Endodermal cell (in vitro differentiated cells): ENCODE results near the gene KIF15. TPM values are rescaled to one million over a fixed set of nuclear protein-coding genes. Genes with fewer than 3 reads are reported as not detected.

Experiments used
- DNase-seq: peaks from one replicate; pipeline ENCODE4 v3.0.0-alpha.2; 2017
- H3K27ac ChIP-seq: 2 replicates; pipeline ENCODE4 v1.5.1; 2013; ENCODE audit warnings: mild to moderate bottlenecking, low read depth, low read length, moderate library complexity
- H3K27me3 ChIP-seq: 2 replicates; pipeline ENCODE4 v1.6.1; 2013; ENCODE audit warnings: mild to moderate bottlenecking, low read length, moderate library complexity; ENCODE audit not compliant: insufficient read depth, control insufficient read depth, poor library complexity, severe bottlenecking
- H3K36me3 ChIP-seq: 2 replicates; pipeline ENCODE4 v1.7.0; 2013; ENCODE audit warnings: mild to moderate bottlenecking, low read length, moderate library complexity; ENCODE audit not compliant: control insufficient read depth, insufficient read depth
- H3K4me1 ChIP-seq: one replicate; pipeline ENCODE4 v1.7.0; 2013; ENCODE audit warnings: low read length; ENCODE audit not compliant: control insufficient read depth, insufficient read depth
- H3K4me3 ChIP-seq: 2 replicates; pipeline ENCODE4 v1.5.1; 2013; ENCODE audit warnings: mild to moderate bottlenecking, low read length, moderate library complexity
- H3K9ac ChIP-seq: 2 replicates; pipeline ENCODE4 v1.6.1; 2013; ENCODE audit warnings: mild to moderate bottlenecking, low read length, moderate library complexity; ENCODE audit not compliant: poor library complexity, severe bottlenecking; ENCODE audit errors: extremely low read depth
- H3K9me3 ChIP-seq: 2 replicates; pipeline ENCODE4 v1.6.1; 2013; ENCODE audit warnings: mild to moderate bottlenecking, low read length, moderate library complexity; ENCODE audit not compliant: control insufficient read depth
- H3K27ac Mint-ChIP-seq: 2 replicates; pipeline ENCODE4 v1.8.0; 2020; ENCODE audit warnings: mixed read lengths
- H3K27me3 Mint-ChIP-seq: 2 replicates; pipeline ENCODE4 v1.8.0; 2021; ENCODE audit warnings: mild to moderate bottlenecking, mixed read lengths; ENCODE audit not compliant: insufficient read depth
- H3K36me3 Mint-ChIP-seq: 2 replicates; pipeline ENCODE4 v1.8.0; 2020; ENCODE audit warnings: low read depth, mixed read lengths
- H3K4me1 Mint-ChIP-seq: 2 replicates; pipeline ENCODE4 v1.8.0; 2020; ENCODE audit warnings: mixed read lengths
- H3K4me3 Mint-ChIP-seq: 2 replicates; pipeline ENCODE4 v1.8.0; 2020; ENCODE audit warnings: mild to moderate bottlenecking, moderate library complexity, mixed read lengths
- H3K9me3 Mint-ChIP-seq: 2 replicates; pipeline ENCODE4 v1.8.0; 2020; ENCODE audit warnings: mild to moderate bottlenecking, mixed read lengths
- CTCF ChIP-seq: fragments of 200-600 bp; sonication (generic); conservative IDR thresholded peaks from 2 replicates; pipeline ENCODE4 v1.5.0; 2021; ENCODE audit warnings: antibody characterized with exemption, mild to moderate bottlenecking
- WGBS, 2 experiments: methylation state at CpG; one replicate each; pipeline versions ENCODE4 v1.1.5 to v1.1.7; 2013; ENCODE audit warnings: missing lambda C conversion rate in 2 of 2, mixed read lengths in 1 of 2; ENCODE audit not compliant: insufficient coverage in 1 of 2, insufficient read length in 1 of 2; 5-methylcytosine and 5-hydroxymethylcytosine counted together
- total RNA-seq, 2 donors: library from RNA; stranded (reverse); fragmentation: NEBNext Ultra II Directional in 1 of 2; extraction: Animal tissue kit (Norgen Biotek cat#: 25700) in 1 of 2; gene quantifications; 2 replicates in 1 of 2; 3 replicates in 1 of 2; pipeline ENCODE4 v1.2.1, GENCODE V29; 2021

Gene KIF15
- total RNA-seq, 2 donors from 2014 or later, result 16.2 to 20.4 TPM

GRCh38 chr3:44874308-44874707 is 112.7 kb downstream of the KIF15 start, which contains the start of gene TGM4:
TSS of gene TGM4 (plus strand) at chr3:44874608. CDS start at chr3:44874679, 71 bp downstream.
- no peaks in the 10 kb centered on the region for H3K27me3 ChIP-seq
- peak; percentile 16 for DNase-seq
- no peak within 1 kb of the TSS for H3K27ac ChIP-seq
- H3K9me3 ChIP-seq, result no peaks in the 10 kb centered on the region
- WGBS, 2 experiments, result 92 to 100% methylated on average over 3 to 5 of the region's 5 CpGs
- Mint-ChIP-seq H3K4me1 (no peaks in the 10 kb centered on the region), H3K4me3 (no peak within 1 kb of the TSS), H3K36me3 (no peaks in the 10 kb centered on the region), H3K9me3 (no peaks in the 10 kb centered on the region), H3K27ac (no peak within 1 kb of the TSS), H3K27me3 (no peaks in the 10 kb centered on the region)
- no peak for TF ChIP-seq CTCF
- no peaks in the 10 kb centered on the region for H3K36me3 ChIP-seq
- H3K4me3 ChIP-seq, result no peak within 1 kb of the TSS
- H3K4me1 ChIP-seq, result no peaks in the 10 kb centered on the region
- no peak within 1 kb of the TSS for H3K9ac ChIP-seq

- Mint-ChIP-seq H3K9me3 (no peaks in the 10 kb centered on the region), H3K4me3 (no peak overlapping the region), H3K27ac (no peak overlapping the region), H3K36me3 (no peaks in the 10 kb centered on the region), H3K27me3 (no peaks in the 10 kb centered on the region), H3K4me1 (no peaks in the 10 kb centered on the region)
- Histone ChIP-seq H3K4me3 (no peak overlapping the region), H3K36me3 (no peaks in the 10 kb centered on the region), H3K9me3 (no peaks in the 10 kb centered on the region), H3K9ac (no peak overlapping the region), H3K27me3 (no peaks in the 10 kb centered on the region), H3K4me1 (no peaks in the 10 kb centered on the region), H3K27ac (no peak overlapping the region)
- no peak for TF ChIP-seq CTCF
- no peak for DNase-seq
- 83 to 95% methylated on average over 1 to 3 of the region's 3 CpGs for WGBS, 2 experiments
Observed at GRCh38 chr3:44875596-44875995, 114.0 kb downstream of the KIF15 start.

- no peak overlapping the region for H3K4me3 ChIP-seq
- no peaks in the 10 kb centered on the region for H3K36me3 Mint-ChIP-seq
- DNase-seq, result no peak
- H3K36me3 ChIP-seq, result no peaks in the 10 kb centered on the region
- WGBS, 2 experiments, result 89 to 93% methylated on average over 1 to 2 of the region's 3 CpGs
- H3K4me1 ChIP-seq, result no peaks in the 10 kb centered on the region
- H3K9ac ChIP-seq, result no peak overlapping the region
- no peaks in the 10 kb centered on the region for H3K9me3 ChIP-seq
- no peak overlapping the region for H3K27ac Mint-ChIP-seq
- H3K4me1 Mint-ChIP-seq, result no peaks in the 10 kb centered on the region
- H3K4me3 Mint-ChIP-seq, result no peak overlapping the region
- no peak overlapping the region for H3K27ac ChIP-seq
- H3K27me3 Mint-ChIP-seq, result no peaks in the 10 kb centered on the region
- no peaks in the 10 kb centered on the region for H3K9me3 Mint-ChIP-seq
- H3K27me3 ChIP-seq, result no peaks in the 10 kb centered on the region
- TF ChIP-seq CTCF, result no peak
Observed at GRCh38 chr3:44877333-44877732, 115.7 kb downstream of the KIF15 start.
